Measurements from ENCODE around the gene ANKRD63.

Gene ANKRD63

DNA sequence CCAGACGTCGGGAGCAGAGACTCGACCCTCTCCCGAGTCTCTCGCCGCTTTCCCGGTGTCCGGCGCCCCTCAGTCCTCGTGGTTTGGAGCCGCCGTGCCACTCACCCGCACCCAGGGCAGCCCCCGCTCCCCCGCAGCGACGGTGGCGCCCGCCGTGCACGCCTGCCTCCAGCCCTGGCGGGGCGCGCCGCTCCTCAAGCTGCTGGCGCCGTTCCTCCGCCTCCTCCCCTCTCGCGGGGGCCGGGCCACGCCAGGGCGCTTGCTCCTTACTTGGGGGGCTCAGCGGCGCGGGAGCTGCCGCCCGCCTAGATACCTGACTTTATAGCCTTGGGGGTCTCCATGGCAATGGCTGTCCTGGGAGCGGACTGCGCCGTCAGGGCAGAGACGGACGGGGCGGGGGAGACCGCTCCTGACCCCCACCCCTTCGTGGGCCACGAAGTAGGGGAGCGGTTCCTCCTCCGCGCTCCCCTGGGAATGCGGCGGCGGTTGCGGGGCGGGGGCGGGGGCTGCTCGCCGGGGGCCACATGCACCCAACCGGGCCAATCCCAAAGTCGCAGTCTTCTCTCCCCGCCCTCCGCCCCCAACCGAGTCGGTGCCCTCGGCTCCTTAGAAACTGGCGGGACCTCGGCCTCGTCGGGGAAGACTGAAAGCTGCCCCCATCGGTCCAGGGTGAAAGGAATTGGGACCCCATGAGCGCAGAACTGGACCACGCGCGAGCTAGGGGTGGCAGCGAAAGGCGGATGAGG lies at the start of gene ANKRD63:
ANKRD63 (minus strand) TSS at position 196 of the 746 bp plus-strand sequence. CDS start 478 bp downstream, outside the sequence.
- peaks cover 20% of the 10 kb centered on the region for H3K4me1 ChIP-seq (ENCODE audit: control insufficient read depth, low read depth, low read length)
- H3K9me3 ChIP-seq (ENCODE audit: control insufficient read depth, low read depth, low read length) = no peaks in the 10 kb centered on the region
- H3K27ac ChIP-seq (ENCODE audit: low read length) = no peak within 1 kb of the TSS
- H3K9ac ChIP-seq (ENCODE audit: low read length) = no peak within 1 kb of the TSS
- peak within 1 kb of the TSS; percentile 46 for H3K4me3 ChIP-seq (ENCODE audit: low read length)
- peaks cover 82% of the 10 kb centered on the region for H3K27me3 ChIP-seq (ENCODE audit: control insufficient read depth, insufficient read depth, low read length)
- H3K36me3 ChIP-seq (ENCODE audit: control insufficient read depth, low read depth, low read length) = no peaks in the 10 kb centered on the region

DNA sequence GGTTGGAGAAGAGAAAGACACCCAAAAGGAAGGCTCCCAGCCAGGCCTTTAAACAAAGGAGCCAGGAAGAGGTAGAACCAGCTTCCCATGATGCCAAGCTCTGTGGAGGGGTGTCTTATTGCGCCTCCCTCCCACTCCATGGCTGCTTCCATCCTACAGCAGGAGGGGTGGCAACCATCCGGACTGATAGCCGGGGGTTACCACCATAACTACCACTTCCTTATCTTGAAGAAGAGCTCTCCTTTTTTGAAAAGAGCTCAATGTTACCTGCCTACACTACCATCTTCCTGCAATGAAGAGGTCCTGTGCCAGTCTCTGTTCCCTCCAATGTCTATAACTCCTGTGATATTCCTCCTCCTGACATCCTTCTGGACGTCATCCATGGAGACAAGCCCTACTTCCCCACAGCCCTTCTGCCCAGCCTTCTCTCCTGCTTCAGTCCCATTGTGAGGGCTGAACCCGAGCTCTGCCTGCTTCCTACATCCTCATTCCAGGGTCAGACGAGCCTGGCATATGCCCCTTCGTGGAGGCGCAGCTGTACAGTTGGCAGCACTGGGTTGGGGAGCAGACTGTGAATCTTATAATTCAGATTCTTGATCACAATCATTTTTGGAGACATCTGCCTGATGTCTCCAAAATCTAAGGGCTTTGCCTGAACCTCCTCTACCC lies 49.4 kb upstream of the ANKRD63 start:
- H3K9me3 ChIP-seq (ENCODE audit: control insufficient read depth, low read depth, low read length) = no peaks in the 10 kb centered on the region
- H3K36me3 ChIP-seq (ENCODE audit: control insufficient read depth, low read depth, low read length) = no peaks in the 10 kb centered on the region
- no peak overlapping the region for H3K27ac ChIP-seq (ENCODE audit: low read length)
- H3K4me3 ChIP-seq (ENCODE audit: low read length) = no peak overlapping the region
- no peak overlapping the region for H3K9ac ChIP-seq (ENCODE audit: low read length)
- H3K4me1 ChIP-seq (ENCODE audit: control insufficient read depth, low read depth, low read length) = peaks cover 19% of the 10 kb centered on the region
- H3K27me3 ChIP-seq (ENCODE audit: control insufficient read depth, insufficient read depth, low read length) = peaks cover 4% of the 10 kb centered on the region

- H3K27ac ChIP-seq (ENCODE audit: low read length) = no peak overlapping the region
- no peak overlapping the region for H3K9ac ChIP-seq (ENCODE audit: low read length)
- H3K4me1 ChIP-seq (ENCODE audit: control insufficient read depth, low read depth, low read length) = peaks cover 25% of the 10 kb centered on the region
- no peaks in the 10 kb centered on the region for H3K36me3 ChIP-seq (ENCODE audit: control insufficient read depth, low read depth, low read length)
- no peaks in the 10 kb centered on the region for H3K9me3 ChIP-seq (ENCODE audit: control insufficient read depth, low read depth, low read length)
- peaks cover 3% of the 10 kb centered on the region for H3K27me3 ChIP-seq (ENCODE audit: control insufficient read depth, insufficient read depth, low read length)
- H3K4me3 ChIP-seq (ENCODE audit: low read length) = no peak overlapping the region
These were observed 48.8 kb upstream of the ANKRD63 start for GRCh38 chr15:40331637-40332036.

DNA sequence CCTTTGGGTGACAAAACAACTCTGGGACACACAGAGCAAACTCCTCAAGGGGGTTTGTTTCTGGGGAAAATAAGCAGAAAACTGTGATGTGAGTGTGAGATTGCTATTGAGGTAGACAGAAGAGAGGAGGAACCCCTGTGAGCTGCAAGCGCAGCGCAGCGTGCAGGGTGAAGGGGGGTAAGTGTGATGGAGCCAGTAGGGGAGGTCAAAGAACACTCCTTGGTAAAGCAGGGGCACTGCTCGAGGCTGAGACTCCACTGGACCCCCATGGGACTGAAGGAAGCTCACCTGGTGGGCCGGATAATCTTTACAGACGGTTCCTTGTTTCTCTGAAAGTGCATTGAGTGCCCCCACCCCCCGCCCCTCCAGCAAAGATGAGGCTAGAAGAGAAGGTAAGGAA lies 48.2 kb upstream of the ANKRD63 start:
- Histone ChIP-seq H3K9ac (ENCODE audit: low read length) (no peak overlapping the region), H3K36me3 (ENCODE audit: control insufficient read depth, low read depth, low read length) (no peaks in the 10 kb centered on the region), H3K4me1 (ENCODE audit: control insufficient read depth, low read depth, low read length) (peaks cover 31% of the 10 kb centered on the region), H3K27me3 (ENCODE audit: control insufficient read depth, insufficient read depth, low read length) (peaks cover 9% of the 10 kb centered on the region), H3K27ac (ENCODE audit: low read length) (no peak overlapping the region), H3K4me3 (ENCODE audit: low read length) (no peak overlapping the region), H3K9me3 (ENCODE audit: control insufficient read depth, low read depth, low read length) (no peaks in the 10 kb centered on the region)

- Histone ChIP-seq H3K27me3 (ENCODE audit: control insufficient read depth, insufficient read depth, low read length) (peaks cover 15% of the 10 kb centered on the region), H3K36me3 (ENCODE audit: control insufficient read depth, low read depth, low read length) (no peaks in the 10 kb centered on the region), H3K9me3 (ENCODE audit: control insufficient read depth, low read depth, low read length) (no peaks in the 10 kb centered on the region), H3K9ac (ENCODE audit: low read length) (no peak overlapping the region), H3K4me3 (ENCODE audit: low read length) (no peak overlapping the region), H3K27ac (ENCODE audit: low read length) (no peak overlapping the region), H3K4me1 (ENCODE audit: control insufficient read depth, low read depth, low read length) (peaks cover 37% of the 10 kb centered on the region)
These were observed 47.5 kb upstream of the ANKRD63 start for GRCh38 chr15:40330368-40330836.

- no peak overlapping the region for H3K4me3 ChIP-seq (ENCODE audit: low read length)
- no peaks in the 10 kb centered on the region for H3K36me3 ChIP-seq (ENCODE audit: control insufficient read depth, low read depth, low read length)
- H3K9ac ChIP-seq (ENCODE audit: low read length) = no peak overlapping the region
- peaks cover 43% of the 10 kb centered on the region for H3K4me1 ChIP-seq (ENCODE audit: control insufficient read depth, low read depth, low read length)
- H3K27ac ChIP-seq (ENCODE audit: low read length) = no peak overlapping the region
- H3K9me3 ChIP-seq (ENCODE audit: control insufficient read depth, low read depth, low read length) = no peaks in the 10 kb centered on the region
- peaks cover 21% of the 10 kb centered on the region for H3K27me3 ChIP-seq (ENCODE audit: control insufficient read depth, insufficient read depth, low read length)
These were observed 46.9 kb upstream of the ANKRD63 start for GRCh38 chr15:40329804-40330203.

GRCh38 chr15:40328751-40329150 lies 45.9 kb upstream of the ANKRD63 start:
- H3K27ac ChIP-seq (ENCODE audit: low read length) = no peak overlapping the region
- H3K9me3 ChIP-seq (ENCODE audit: control insufficient read depth, low read depth, low read length) = no peaks in the 10 kb centered on the region
- no peaks in the 10 kb centered on the region for H3K36me3 ChIP-seq (ENCODE audit: control insufficient read depth, low read depth, low read length)
- peaks cover 24% of the 10 kb centered on the region for H3K27me3 ChIP-seq (ENCODE audit: control insufficient read depth, insufficient read depth, low read length)
- no peak overlapping the region for H3K9ac ChIP-seq (ENCODE audit: low read length)
- H3K4me3 ChIP-seq (ENCODE audit: low read length) = peak overlapping the region; percentile 43
- H3K4me1 ChIP-seq (ENCODE audit: control insufficient read depth, low read depth, low read length) = peaks cover 45% of the 10 kb centered on the region

DNA sequence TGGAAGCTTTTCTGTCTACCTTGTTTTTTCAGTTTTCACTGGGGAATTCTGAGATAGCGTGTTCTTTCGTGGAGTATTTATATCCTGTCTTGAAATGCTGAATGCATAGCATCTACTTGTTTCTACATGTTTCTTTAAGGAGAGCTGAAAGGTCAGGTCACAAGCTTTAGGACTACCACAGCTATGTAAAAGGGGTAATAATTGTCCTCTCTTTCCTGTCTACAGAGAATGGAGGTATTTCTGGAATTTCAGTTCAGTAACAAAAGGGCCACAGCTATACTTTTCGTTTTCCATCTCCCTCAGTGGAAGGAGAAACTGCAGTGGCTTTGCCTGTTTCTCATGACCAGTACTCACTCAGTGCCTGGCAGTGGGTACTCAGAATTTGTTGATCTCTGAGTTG lies 45.3 kb upstream of the ANKRD63 start:
- no peaks in the 10 kb centered on the region for H3K9me3 ChIP-seq (ENCODE audit: control insufficient read depth, low read depth, low read length)
- no peaks in the 10 kb centered on the region for H3K36me3 ChIP-seq (ENCODE audit: control insufficient read depth, low read depth, low read length)
- peaks cover 45% of the 10 kb centered on the region for H3K4me1 ChIP-seq (ENCODE audit: control insufficient read depth, low read depth, low read length)
- H3K9ac ChIP-seq (ENCODE audit: low read length) = no peak overlapping the region
- peak overlapping the region; percentile 43 for H3K4me3 ChIP-seq (ENCODE audit: low read length)
- peaks cover 24% of the 10 kb centered on the region for H3K27me3 ChIP-seq (ENCODE audit: control insufficient read depth, insufficient read depth, low read length)
- no peak overlapping the region for H3K27ac ChIP-seq (ENCODE audit: low read length)

GRCh38 chr15:40327457-40327856 lies 44.6 kb upstream of the ANKRD63 start:
- peak overlapping the region; percentile 43 for H3K4me3 ChIP-seq (ENCODE audit: low read length)
- no peaks in the 10 kb centered on the region for H3K9me3 ChIP-seq (ENCODE audit: control insufficient read depth, low read depth, low read length)
- no peaks in the 10 kb centered on the region for H3K36me3 ChIP-seq (ENCODE audit: control insufficient read depth, low read depth, low read length)
- no peak overlapping the region for H3K9ac ChIP-seq (ENCODE audit: low read length)
- peaks cover 30% of the 10 kb centered on the region for H3K27me3 ChIP-seq (ENCODE audit: control insufficient read depth, insufficient read depth, low read length)
- no peak overlapping the region for H3K27ac ChIP-seq (ENCODE audit: low read length)
- peaks cover 50% of the 10 kb centered on the region for H3K4me1 ChIP-seq (ENCODE audit: control insufficient read depth, low read depth, low read length)

- Histone ChIP-seq H3K9me3 (ENCODE audit: control insufficient read depth, low read depth, low read length) (no peaks in the 10 kb centered on the region), H3K27me3 (ENCODE audit: control insufficient read depth, insufficient read depth, low read length) (peaks cover 45% of the 10 kb centered on the region), H3K27ac (ENCODE audit: low read length) (no peak overlapping the region), H3K36me3 (ENCODE audit: control insufficient read depth, low read depth, low read length) (no peaks in the 10 kb centered on the region), H3K4me1 (ENCODE audit: control insufficient read depth, low read depth, low read length) (peaks cover 55% of the 10 kb centered on the region), H3K4me3 (ENCODE audit: low read length) (no peak overlapping the region), H3K9ac (ENCODE audit: low read length) (no peak overlapping the region)
These were observed 42.8 kb upstream of the ANKRD63 start for GRCh38 chr15:40325700-40326099.

GRCh38 chr15:40325188-40325587 lies 42.3 kb upstream of the ANKRD63 start:
- no peak overlapping the region for H3K9ac ChIP-seq (ENCODE audit: low read length)
- H3K27ac ChIP-seq (ENCODE audit: low read length) = no peak overlapping the region
- H3K4me1 ChIP-seq (ENCODE audit: control insufficient read depth, low read depth, low read length) = peaks cover 57% of the 10 kb centered on the region
- H3K27me3 ChIP-seq (ENCODE audit: control insufficient read depth, insufficient read depth, low read length) = peaks cover 45% of the 10 kb centered on the region
- H3K36me3 ChIP-seq (ENCODE audit: control insufficient read depth, low read depth, low read length) = no peaks in the 10 kb centered on the region
- H3K9me3 ChIP-seq (ENCODE audit: control insufficient read depth, low read depth, low read length) = no peaks in the 10 kb centered on the region
- peak overlapping the region; percentile 52 for H3K4me3 ChIP-seq (ENCODE audit: low read length)

Data from iPS-18a (cell line).